Measurements from ENCODE around the gene SSBP2.

DNA sequence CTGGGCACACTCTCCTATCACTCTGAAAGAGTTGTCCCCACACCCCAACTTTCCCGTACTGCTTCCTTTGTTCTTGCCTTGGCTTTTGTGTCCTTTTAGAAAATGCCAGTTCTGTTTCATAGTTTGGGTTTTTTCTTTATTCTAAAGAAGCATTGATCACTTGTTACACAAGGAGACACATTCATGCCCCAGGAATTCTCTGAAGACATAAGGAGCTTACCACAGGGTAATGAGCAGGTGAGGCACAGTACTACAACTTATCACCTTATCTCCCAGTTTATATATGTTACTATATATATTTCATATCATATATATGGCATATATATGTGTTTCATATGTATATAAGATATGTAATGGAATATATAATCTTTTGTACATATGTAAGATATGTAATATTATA lies 6.5 kb upstream of the SSBP2 start:
- TF ChIP-seq, protein P1, sequence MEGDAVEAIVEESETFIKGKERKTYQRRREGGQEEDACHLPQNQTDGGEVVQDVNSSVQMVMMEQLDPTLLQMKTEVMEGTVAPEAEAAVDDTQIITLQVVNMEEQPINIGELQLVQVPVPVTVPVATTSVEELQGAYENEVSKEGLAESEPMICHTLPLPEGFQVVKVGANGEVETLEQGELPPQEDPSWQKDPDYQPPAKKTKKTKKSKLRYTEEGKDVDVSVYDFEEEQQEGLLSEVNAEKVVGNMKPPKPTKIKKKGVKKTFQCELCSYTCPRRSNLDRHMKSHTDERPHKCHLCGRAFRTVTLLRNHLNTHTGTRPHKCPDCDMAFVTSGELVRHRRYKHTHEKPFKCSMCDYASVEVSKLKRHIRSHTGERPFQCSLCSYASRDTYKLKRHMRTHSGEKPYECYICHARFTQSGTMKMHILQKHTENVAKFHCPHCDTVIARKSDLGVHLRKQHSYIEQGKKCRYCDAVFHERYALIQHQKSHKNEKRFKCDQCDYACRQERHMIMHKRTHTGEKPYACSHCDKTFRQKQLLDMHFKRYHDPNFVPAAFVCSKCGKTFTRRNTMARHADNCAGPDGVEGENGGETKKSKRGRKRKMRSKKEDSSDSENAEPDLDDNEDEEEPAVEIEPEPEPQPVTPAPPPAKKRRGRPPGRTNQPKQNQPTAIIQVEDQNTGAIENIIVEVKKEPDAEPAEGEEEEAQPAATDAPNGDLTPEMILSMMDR (IDR thresholded peaks at IDR 0.05 in 2 of 3, conservative IDR thresholded peaks at IDR 0.05 in 1 of 3; ENCODE audit: borderline replicate concordance in 1 of 3, insufficient read depth in 1 of 3, low read depth in 2 of 3, low read length in 2 of 3): no peak
- no peak for TF ChIP-seq EGR1 (IDR thresholded peaks at IDR 0.05; ENCODE audit: low read depth)
- no peak for TF ChIP-seq JUND (IDR thresholded peaks at IDR 0.05)
- TF ChIP-seq, protein P2, sequence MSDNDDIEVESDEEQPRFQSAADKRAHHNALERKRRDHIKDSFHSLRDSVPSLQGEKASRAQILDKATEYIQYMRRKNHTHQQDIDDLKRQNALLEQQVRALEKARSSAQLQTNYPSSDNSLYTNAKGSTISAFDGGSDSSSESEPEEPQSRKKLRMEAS (IDR thresholded peaks at IDR 0.05): no peak
- TF ChIP-seq EZH2 (IDR thresholded peaks at IDR 0.05): no peak

Data from HCT116 (cell line).